Activated CD4-positive, alpha-beta T cell treated with anti-CD3 and anti-CD28 coated beads, Interleukin-10, Interleukin-2, amounts not matched to agents 100 ng/mL and 50 ng/mL, durations not matched to agents 16 hours and 8 hours (primary cell): ENCODE results near the gene ITGB2.
A peak's percentile ranks its signal among the peaks of the same experiment; 100 is the strongest.
"Not testable (repeated sequence)": the region's sequence is repeated elsewhere in the genome, so short reads cannot be mapped to it uniquely, and the experiment has no call there.

Experiments
- DNase-seq: peaks from one replicate; pipeline ENCODE4 v3.0.0-alpha.2; 2020

ITGB2 gene

DNA sequence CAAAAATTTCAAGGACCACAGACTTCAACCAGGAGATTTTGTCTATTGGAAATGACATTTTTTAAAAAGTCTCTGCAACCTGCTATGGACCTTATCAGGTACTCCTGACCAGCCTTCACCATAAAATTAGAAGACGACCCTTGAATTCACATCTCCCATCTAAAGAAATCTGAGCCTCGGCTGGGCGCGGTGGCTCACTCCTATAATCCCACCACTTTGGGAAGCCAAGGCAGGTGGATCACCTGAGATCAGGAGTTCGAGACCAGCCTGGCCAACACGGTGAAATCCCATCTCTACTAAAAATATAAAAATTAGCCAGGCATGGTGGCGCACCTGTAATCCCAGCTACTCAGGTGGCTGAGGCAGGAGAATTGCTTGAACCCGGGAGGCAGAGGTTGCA, 41.5 kb downstream of the ITGB2 start:
- DNase-seq = not testable (repeated sequence)

DNA sequence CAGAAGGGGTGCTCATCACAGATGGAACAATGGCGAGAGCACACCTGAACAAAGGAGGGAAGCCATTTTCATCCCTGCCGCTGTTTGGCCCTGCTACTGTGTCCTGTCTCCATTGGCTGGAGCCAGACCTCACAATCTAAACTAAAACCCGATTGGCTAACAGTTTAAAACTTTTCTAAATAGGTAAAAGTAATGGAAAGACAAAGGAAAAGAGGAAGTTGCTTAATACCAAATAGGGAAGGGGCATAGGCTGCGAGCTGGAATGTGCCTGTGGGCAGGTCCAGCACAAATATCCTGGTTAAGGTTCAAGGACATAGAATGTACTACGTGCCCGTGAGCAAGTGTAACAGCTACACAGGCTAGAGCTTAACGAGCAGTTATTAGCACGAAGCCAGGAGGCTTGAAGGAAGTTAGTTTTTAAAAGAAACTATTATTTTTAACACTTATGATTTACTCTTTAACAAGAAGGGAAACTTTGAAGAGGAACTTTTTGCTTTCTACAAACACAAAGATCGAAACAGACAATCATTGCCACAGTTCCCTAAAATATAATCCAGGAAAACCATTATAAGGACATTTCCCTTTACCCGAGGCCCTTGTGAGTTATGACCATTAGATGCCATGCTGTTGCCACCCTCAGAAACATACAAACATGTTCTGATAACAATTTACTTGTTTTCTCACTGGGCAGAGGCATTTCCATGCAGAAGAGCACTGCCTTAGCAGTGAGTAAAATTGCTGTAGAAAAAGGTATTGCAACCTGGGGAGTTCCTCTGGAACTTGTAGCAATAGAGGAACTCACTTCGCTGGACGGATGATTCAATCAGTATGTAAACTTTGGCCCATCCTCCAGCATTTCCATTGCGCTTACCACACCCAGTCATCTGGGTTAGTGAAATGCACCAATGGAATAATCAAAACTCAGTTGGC, 42.4 kb downstream of the ITGB2 start:
- DNase-seq = no peak

DNA sequence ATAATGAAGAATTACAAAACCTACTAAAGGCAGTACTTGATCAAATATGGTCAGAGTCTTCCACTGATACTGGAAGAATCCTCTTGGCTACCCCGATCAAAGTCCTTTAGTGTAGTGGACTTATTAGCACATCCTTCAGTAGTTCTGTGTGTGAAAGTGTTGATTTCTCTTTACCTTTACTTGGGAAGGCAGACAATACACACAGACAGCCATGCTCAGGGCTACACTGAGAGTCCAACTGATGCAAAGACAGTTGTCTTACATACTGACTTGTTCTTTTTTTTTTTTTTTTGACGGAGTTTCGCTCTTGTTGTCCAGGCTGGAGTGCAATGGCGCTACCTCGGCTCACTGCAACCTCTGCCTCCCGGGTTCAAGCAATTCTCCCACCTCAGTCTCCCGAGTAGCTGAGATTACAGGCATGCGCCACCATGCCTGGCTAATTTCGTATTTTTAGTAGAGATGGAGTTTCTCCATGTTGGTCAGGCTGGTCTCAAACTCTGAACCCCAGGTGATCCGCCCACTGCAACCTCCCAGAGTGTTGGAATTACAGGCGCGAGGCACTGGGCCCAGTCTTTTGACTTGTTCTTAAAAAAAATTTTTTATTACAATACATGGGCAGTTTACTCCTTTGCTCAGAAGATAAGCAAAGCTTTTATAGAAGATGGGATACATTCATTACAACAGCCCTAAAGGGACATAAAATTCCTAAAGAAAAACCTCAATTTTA, 43.7 kb downstream of the ITGB2 start:
- DNase-seq = no peak

GRCh38 chr21:44875316-44875700, 45.4 kb downstream of the ITGB2 start:
- DNase-seq = peak; percentile 53

DNA sequence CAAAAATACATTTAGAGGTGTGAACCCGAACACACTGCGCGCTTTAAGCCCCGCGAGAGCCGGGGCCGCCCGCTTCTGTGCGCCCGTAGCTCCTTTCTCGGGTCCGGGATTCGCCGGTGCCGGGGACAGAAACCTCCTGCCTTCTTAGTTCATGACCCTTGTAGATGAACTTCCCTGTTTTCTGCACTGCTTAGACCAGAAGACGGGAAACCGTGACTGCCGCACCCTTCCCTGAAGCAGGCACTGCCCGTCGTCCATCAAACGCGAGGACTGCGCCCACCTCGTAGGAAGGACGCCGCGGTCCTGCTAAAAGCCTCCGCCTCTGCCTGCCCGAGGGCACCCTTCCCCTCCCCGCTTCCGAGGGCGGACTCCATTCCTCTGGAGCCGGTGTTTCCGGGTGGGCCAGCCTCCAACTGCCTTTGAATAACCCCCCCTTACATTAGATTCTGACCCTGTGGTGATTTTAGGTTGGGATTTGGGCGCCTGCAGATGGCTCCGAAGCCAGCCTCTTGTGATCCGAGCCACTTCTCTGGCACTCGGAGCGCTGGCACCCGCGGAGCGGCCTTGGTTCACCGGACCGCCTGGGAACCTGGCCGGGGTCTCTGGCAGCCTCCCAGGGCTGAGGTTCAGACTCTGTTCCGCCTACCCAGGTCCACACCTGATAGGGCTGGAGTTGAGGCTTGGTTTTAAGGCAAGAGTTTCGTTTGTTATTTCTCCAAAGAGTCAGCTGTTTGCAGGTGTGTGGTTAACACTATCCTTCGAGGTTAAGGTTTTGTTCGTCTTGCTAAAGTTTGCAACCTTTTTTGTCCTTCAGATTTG, 46.0 kb downstream of the ITGB2 start:
- DNase-seq = peak; percentile 40

DNA sequence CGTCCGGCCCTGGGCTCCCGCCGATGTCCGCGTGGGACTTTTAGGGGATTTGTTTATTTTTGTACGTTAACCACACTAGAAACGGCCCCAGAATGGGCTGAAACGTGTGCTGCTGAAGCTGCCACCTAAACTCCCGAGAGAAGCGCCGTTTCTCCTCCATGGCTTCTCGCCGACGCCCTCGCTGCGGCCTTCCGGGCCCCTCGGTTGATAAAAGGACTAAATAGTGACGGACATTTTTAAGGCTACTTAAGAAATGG, 46.5 kb downstream of the ITGB2 start:
- no peak for DNase-seq

DNA sequence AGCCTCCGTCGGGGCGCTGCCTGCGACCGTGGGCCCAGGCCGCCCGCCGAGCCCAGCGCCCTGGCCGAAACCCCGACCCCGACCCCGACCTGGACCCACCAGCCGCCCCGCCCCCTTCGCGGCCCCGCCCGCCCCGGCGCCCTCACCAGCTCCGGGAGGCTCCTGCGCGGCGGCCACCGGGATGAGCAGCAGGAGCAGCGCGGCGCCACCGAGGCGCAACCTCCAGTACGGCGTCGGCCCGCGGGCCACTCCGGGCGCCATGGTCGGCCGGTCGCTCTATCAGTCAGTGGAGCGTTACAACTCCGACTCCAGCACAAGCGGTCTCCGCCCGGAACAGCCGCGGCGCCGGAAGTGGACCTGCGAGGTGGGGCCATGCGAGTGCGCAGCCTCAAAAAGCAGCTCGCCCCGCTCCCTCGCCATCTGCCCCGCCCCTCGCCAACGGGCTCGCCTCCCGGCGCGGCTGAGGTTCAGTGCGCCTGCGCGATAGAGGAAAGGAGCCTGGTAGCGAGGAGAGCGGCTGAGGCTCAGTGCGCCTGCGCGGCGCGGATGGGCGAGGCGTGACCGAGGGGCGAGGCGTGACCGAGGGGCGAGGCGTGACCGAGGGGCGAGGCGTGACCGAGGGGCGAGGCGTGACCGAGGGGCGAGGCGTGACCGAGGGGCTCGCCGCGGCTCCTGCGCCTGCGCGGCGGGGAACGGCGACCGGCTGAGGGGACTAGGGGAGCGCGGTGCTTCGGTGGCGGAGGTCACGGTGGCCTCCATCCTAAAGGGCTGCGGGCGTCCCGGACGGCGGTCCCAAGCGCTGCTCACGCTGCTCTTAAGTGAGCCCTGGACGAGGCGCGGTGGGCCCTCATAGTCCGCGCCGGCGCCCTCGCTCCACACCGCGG, 47.1 kb downstream of the ITGB2 start, which contains the start of gene PTTG1IP:
TSS of gene PTTG1IP (minus strand) at position 335 of the 884 bp plus-strand sequence. CDS start at position 261, 74 bp downstream.
- peak; percentile 100 for DNase-seq

DNA sequence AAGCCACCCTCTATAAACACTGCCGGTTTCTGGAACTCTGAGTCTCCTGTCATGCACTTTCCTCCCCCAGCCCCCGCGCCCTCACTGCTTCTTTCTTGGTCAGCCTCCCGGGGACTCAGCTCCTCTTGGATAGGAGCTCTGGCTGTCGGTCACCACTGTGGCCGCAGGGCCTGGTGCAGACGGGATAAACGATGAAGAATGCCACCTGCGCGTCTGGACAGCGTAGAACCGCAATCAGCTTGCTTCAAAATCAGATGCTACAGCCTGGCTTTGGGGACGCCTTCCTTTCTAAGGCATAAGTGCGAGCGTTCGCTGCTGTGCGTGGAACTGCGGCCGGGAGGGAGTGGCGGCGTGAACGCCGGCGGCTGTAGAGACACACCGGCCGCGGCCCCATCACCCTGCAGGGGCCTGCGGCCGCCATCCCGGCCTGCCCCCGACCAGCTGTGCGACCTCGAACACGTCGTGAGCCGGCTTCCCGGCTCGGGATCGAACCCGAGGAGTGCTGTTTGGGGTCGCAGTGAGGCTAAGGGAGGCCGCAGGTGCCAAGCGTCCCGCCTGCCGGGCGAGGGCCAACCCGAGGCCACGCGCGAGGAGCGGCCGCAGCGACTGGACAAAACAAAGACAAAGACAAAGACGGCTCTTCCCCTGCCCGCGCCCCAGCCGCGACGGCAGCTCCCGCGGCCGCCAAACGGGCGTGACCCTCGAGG, 47.9 kb downstream of the ITGB2 start:
- DNase-seq = no peak

DNA sequence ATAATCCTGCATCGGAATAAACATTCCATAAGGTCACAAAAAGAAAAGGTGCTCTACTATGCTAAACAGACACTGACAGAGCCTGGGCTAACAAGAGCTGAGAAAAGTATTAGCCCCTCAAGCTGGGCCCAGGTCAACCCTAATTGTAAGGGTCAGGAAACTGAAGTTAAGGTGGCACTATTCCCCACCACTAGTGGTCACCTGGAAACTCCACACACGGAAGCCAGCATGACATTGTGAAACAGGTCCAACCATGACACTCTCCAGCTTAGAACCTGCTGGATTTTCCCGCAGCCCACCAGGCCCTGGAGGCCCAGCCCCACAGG, 48.4 kb downstream of the ITGB2 start:
- peak; percentile 24 for DNase-seq

GRCh38 chr21:44871576-44872269, 49.0 kb downstream of the ITGB2 start:
- peak; percentile 28 for DNase-seq

GRCh38 chr21:44870748-44871495, 49.8 kb downstream of the ITGB2 start:
- peak; percentile 30 for DNase-seq

GRCh38 chr21:44869781-44870747, 50.6 kb downstream of the ITGB2 start:
- DNase-seq = no peak

GRCh38 chr21:44868707-44869106, 52.0 kb downstream of the ITGB2 start:
- no peak for DNase-seq

GRCh38 chr21:44867999-44868700, 52.5 kb downstream of the ITGB2 start:
- peak; percentile 73 for DNase-seq

DNA sequence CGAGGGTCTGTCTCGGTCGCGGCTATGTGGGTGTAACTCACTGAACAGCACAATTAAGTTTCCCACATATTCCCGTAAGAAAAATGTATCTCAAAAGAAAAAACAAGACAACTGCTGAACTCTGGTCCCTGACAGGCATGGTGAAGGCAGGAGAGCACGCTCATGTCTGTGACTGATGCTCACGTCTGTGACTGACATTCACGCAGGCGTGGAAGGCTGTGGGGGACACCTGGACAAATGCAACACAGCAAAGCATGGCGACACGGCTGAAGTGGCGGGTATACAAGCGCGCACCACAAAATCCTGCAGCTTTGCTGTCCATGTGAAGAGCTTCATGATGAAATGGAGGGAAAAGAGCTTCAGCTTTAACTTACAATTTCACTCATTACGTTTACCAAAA, 53.2 kb downstream of the ITGB2 start:
- no peak for DNase-seq

- DNase-seq = no peak
Observed at GRCh38 chr21:44866780-44867179, 53.9 kb downstream of the ITGB2 start.

DNA sequence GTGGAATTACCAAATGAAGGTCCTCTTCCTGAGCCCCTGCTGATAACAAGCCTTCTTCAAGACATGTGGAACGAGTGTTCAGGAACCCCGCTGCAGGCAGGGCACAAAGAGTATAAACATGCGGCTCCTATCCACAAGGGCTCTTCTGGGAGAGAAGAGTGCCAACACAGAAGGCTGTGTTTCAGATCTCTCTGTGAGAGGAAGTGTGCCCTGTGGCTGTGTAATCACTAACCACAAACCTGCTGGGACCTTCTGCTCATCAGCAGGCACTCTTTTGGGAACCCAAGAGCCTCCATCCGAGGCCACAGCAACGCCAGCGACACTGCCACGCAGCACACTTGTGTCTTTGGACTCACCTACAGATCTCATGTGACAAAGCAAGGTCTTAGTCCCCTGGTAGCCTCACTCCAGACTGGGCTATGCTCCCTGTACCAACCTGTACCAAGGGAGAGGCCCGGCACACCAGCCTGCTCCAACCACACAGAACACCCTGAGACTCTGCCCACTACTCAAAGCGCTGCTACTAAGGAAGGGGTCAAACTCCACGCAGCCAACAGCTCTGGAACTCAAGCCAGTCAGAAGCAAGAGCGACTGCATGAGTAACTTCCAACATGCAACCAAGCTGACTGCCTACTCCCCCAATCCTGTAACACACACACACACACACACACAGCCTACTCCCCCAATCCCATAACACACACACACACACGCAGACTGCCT, 55.0 kb downstream of the ITGB2 start:
- peak; percentile 64 for DNase-seq
